HUES6 (cell line): ENCODE results near the gene PHF23.

ENCODE experiments used
- H3K27ac ChIP-seq: 2 replicates; pipeline ENCODE4 v1.7.0; 2013; ENCODE audit warnings: low read depth, mild to moderate bottlenecking, low read length, inconsistent platforms
- H3K27me3 ChIP-seq: 2 replicates; pipeline ENCODE4 v1.6.1; 2013; ENCODE audit warnings: low read length; ENCODE audit not compliant: control insufficient read depth, insufficient read depth
- H3K36me3 ChIP-seq: 2 replicates; pipeline ENCODE4 v1.6.1; 2013; ENCODE audit warnings: low read length; ENCODE audit not compliant: control insufficient read depth, insufficient read depth
- H3K4me1 ChIP-seq: 2 replicates; pipeline ENCODE4 v1.6.1; 2013; ENCODE audit warnings: low read length; ENCODE audit not compliant: control insufficient read depth, insufficient read depth
- H3K4me3 ChIP-seq: 2 replicates; pipeline ENCODE4 v1.5.1; 2013; ENCODE audit warnings: low read depth, low read length
- H3K9ac ChIP-seq: one replicate; pipeline ENCODE4 v1.6.1; 2013; ENCODE audit warnings: mild to moderate bottlenecking, low read length
- H3K9me3 ChIP-seq: 2 replicates; pipeline ENCODE4 v1.6.1; 2013; ENCODE audit warnings: low read depth, low read length; ENCODE audit not compliant: control insufficient read depth, insufficient read depth

Gene PHF23

GRCh38 chr17:7217113-7217987, 21.9 kb downstream of the PHF23 start:
- no peaks in the 10 kb centered on the region for H3K9me3 ChIP-seq
- no peak overlapping the region for H3K27ac ChIP-seq
- H3K4me1 ChIP-seq, result peaks cover 48% of the 10 kb centered on the region
- peaks cover 15% of the 10 kb centered on the region for H3K36me3 ChIP-seq
- no peaks in the 10 kb centered on the region for H3K27me3 ChIP-seq
- peak overlapping the region; percentile 38 for H3K9ac ChIP-seq
- H3K4me3 ChIP-seq, result peak overlapping the region; percentile 54

- H3K27ac ChIP-seq, result no peak overlapping the region
- H3K4me3 ChIP-seq, result peak overlapping the region; percentile 52
- no peaks in the 10 kb centered on the region for H3K27me3 ChIP-seq
- peaks cover 6% of the 10 kb centered on the region for H3K36me3 ChIP-seq
- no peaks in the 10 kb centered on the region for H3K9me3 ChIP-seq
- peak overlapping the region; percentile 18 for H3K9ac ChIP-seq
- peaks cover 54% of the 10 kb centered on the region for H3K4me1 ChIP-seq
These were observed 22.8 kb downstream of the PHF23 start for GRCh38 chr17:7216242-7217112.

- Histone ChIP-seq H3K9ac (peak overlapping the region; percentile 59), H3K4me1 (peaks cover 52% of the 10 kb centered on the region), H3K4me3 (peak overlapping the region; percentile 69), H3K27ac (peak overlapping the region; percentile 28; the same call in 1 of the 2 replicates), H3K36me3 (no peaks in the 10 kb centered on the region), H3K27me3 (no peaks in the 10 kb centered on the region), H3K9me3 (no peaks in the 10 kb centered on the region)
These were observed 23.5 kb downstream of the PHF23 start for GRCh38 chr17:7215652-7216180.

GRCh38 chr17:7215136-7215638, 24.1 kb downstream of the PHF23 start:
- peak overlapping the region; percentile 59 for H3K9ac ChIP-seq
- H3K4me3 ChIP-seq, result peak overlapping the region; percentile 69
- peaks cover 54% of the 10 kb centered on the region for H3K4me1 ChIP-seq
- H3K27me3 ChIP-seq, result no peaks in the 10 kb centered on the region
- peak overlapping the region; percentile 28; the same call in 1 of the 2 replicates for H3K27ac ChIP-seq
- no peaks in the 10 kb centered on the region for H3K36me3 ChIP-seq
- H3K9me3 ChIP-seq, result no peaks in the 10 kb centered on the region

GRCh38 chr17:7214300-7215135, 24.7 kb downstream of the PHF23 start:
- peaks cover 53% of the 10 kb centered on the region for H3K4me1 ChIP-seq

GRCh38 chr17:7213895-7214299, 25.4 kb downstream of the PHF23 start:
- Histone ChIP-seq H3K9me3 (no peaks in the 10 kb centered on the region), H3K9ac (peak overlapping the region; percentile 52), H3K4me3 (peak overlapping the region; percentile 61), H3K27me3 (no peaks in the 10 kb centered on the region), H3K36me3 (no peaks in the 10 kb centered on the region), H3K4me1 (peaks cover 52% of the 10 kb centered on the region), H3K27ac (peak overlapping the region; percentile 77; the same call in 1 of the 2 replicates)

More at GRCh38 chr17:7214300-7215135, 24.7 kb downstream of the PHF23 start:
- Histone ChIP-seq H3K36me3 (no peaks in the 10 kb centered on the region), H3K9ac (peak overlapping the region; percentile 69), H3K4me3 (peak overlapping the region; percentile 69), H3K27ac (peak overlapping the region; percentile 77), H3K9me3 (no peaks in the 10 kb centered on the region), H3K27me3 (no peaks in the 10 kb centered on the region)

GRCh38 chr17:7211491-7212273, 27.6 kb downstream of the PHF23 start:
- Histone ChIP-seq H3K27ac (no peak overlapping the region), H3K9ac (peak overlapping the region; percentile 28), H3K9me3 (no peaks in the 10 kb centered on the region), H3K4me1 (peaks cover 53% of the 10 kb centered on the region), H3K36me3 (no peaks in the 10 kb centered on the region), H3K27me3 (no peaks in the 10 kb centered on the region; the same call in 1 of the 2 replicates), H3K4me3 (peak overlapping the region; percentile 64)

- H3K9me3 ChIP-seq, result no peaks in the 10 kb centered on the region
- no peaks in the 10 kb centered on the region; the same call in 1 of the 2 replicates for H3K27me3 ChIP-seq
- no peak overlapping the region for H3K27ac ChIP-seq
- peaks cover 41% of the 10 kb centered on the region for H3K4me1 ChIP-seq
- peak overlapping the region; percentile 42 for H3K4me3 ChIP-seq
- H3K9ac ChIP-seq, result no peak overlapping the region
- H3K36me3 ChIP-seq, result peaks cover 1% of the 10 kb centered on the region; the same call in 1 of the 2 replicates
These were observed 30.4 kb downstream of the PHF23 start for GRCh38 chr17:7208754-7209460.

GRCh38 chr17:7208027-7208571, 31.2 kb downstream of the PHF23 start:
- H3K9me3 ChIP-seq, result no peaks in the 10 kb centered on the region
- H3K27me3 ChIP-seq, result no peaks in the 10 kb centered on the region; the same call in 1 of the 2 replicates
- peak overlapping the region; percentile 42 for H3K4me3 ChIP-seq
- peaks cover 10% of the 10 kb centered on the region for H3K36me3 ChIP-seq
- no peak overlapping the region for H3K9ac ChIP-seq
- H3K4me1 ChIP-seq, result peaks cover 39% of the 10 kb centered on the region
- H3K27ac ChIP-seq, result no peak overlapping the region
